HG02981 (cell line): ENCODE results near the gene ARNT2.
"Not testable (repeated sequence)": the region's sequence is repeated elsewhere in the genome, so short reads cannot be mapped to it uniquely, and the experiment has no call there.

Experiments
- ATAC-seq: cut with Tn5 transposase; IDR thresholded peaks from one replicate; pipeline ENCODE4 v1.9.1; 2021; ENCODE audit warnings: mild to moderate bottlenecking, moderate library complexity; ENCODE audit not compliant: unreplicated experiment

The ARNT2 gene

GRCh38 chr15:80509800-80510199 lies 105.6 kb downstream of the ARNT2 start:
- no peak for ATAC-seq

- not testable (repeated sequence) for ATAC-seq
Measured at GRCh38 chr15:80510985-80511384, 106.8 kb downstream of the ARNT2 start.

GRCh38 chr15:80512726-80513660 lies 108.8 kb downstream of the ARNT2 start:
- no peak for ATAC-seq

- ATAC-seq = no peak
Measured at GRCh38 chr15:80514071-80514780, 110.0 kb downstream of the ARNT2 start.

- ATAC-seq = no peak
Measured at GRCh38 chr15:80517290-80517689, 113.1 kb downstream of the ARNT2 start.

- no peak for ATAC-seq
Measured at GRCh38 chr15:80518522-80518921, 114.3 kb downstream of the ARNT2 start.

GRCh38 chr15:80523746-80524145 lies 119.6 kb downstream of the ARNT2 start:
- no peak for ATAC-seq

GRCh38 chr15:80525853-80526252 lies 121.7 kb downstream of the ARNT2 start:
- ATAC-seq = no peak

GRCh38 chr15:80526556-80527340 lies 122.6 kb downstream of the ARNT2 start:
- ATAC-seq = no peak

- no peak for ATAC-seq
Measured at GRCh38 chr15:80527406-80527805, 123.2 kb downstream of the ARNT2 start.

GRCh38 chr15:80527961-80528360 lies 123.8 kb downstream of the ARNT2 start:
- no peak for ATAC-seq

- no peak for ATAC-seq
Measured at GRCh38 chr15:80530737-80531365, 126.7 kb downstream of the ARNT2 start.

- no peak for ATAC-seq
Measured at GRCh38 chr15:80531388-80531787, 127.2 kb downstream of the ARNT2 start.

- no peak for ATAC-seq
Measured at GRCh38 chr15:80531796-80532195, 127.6 kb downstream of the ARNT2 start.

GRCh38 chr15:80533790-80534333 lies 129.7 kb downstream of the ARNT2 start:
- no peak for ATAC-seq

GRCh38 chr15:80536231-80536630 lies 132.0 kb downstream of the ARNT2 start:
- ATAC-seq = no peak

GRCh38 chr15:80536716-80537115 lies 132.5 kb downstream of the ARNT2 start:
- no peak for ATAC-seq

GRCh38 chr15:80545078-80545477 lies 140.9 kb downstream of the ARNT2 start:
- ATAC-seq = no peak

- ATAC-seq = no peak
Measured at GRCh38 chr15:80547264-80547663, 143.1 kb downstream of the ARNT2 start.

GRCh38 chr15:80549191-80549590 lies 145.0 kb downstream of the ARNT2 start:
- no peak for ATAC-seq
